Measurements from ENCODE around the gene CRYBA4.
A peak's percentile ranks its signal among the peaks of the same experiment; 100 is the strongest.

DNA sequence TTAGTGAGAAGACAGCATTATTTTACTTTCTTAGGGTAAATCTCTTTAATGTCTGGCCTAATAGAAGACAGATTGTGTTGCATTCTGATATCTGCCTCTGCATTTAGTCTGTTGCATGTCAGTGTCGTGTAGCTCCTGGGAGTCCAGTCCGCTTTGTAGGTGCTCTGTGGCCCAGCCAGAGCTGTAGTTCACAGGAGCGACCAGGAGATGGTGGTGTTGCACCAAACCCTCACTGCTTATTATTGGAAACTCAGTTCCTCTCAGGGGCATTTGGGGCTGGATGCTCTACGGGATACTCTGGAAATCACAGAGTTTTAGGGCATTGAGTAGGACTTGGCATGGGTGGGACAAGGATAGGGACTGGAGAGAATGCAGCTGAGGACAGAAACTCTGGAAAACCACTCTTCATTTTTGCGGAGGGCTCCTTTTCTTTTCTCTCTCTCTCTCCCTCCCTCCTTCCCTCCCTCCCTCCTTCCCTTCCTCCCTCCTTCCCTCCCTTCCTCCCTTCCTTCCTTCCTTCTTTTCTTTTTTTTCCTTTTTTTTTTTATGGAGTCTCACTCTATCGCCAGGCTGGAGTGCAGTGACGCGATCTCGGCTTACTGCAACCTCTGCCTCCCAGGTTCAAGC lies 57.4 kb downstream of the CRYBA4 start:
- TF ChIP-seq, protein P1, sequence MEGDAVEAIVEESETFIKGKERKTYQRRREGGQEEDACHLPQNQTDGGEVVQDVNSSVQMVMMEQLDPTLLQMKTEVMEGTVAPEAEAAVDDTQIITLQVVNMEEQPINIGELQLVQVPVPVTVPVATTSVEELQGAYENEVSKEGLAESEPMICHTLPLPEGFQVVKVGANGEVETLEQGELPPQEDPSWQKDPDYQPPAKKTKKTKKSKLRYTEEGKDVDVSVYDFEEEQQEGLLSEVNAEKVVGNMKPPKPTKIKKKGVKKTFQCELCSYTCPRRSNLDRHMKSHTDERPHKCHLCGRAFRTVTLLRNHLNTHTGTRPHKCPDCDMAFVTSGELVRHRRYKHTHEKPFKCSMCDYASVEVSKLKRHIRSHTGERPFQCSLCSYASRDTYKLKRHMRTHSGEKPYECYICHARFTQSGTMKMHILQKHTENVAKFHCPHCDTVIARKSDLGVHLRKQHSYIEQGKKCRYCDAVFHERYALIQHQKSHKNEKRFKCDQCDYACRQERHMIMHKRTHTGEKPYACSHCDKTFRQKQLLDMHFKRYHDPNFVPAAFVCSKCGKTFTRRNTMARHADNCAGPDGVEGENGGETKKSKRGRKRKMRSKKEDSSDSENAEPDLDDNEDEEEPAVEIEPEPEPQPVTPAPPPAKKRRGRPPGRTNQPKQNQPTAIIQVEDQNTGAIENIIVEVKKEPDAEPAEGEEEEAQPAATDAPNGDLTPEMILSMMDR (conservative IDR thresholded peaks at IDR 0.05), result peak; percentile 90
- TF ChIP-seq EZH2 (IDR thresholded peaks at IDR 0.05; ENCODE audit: low read depth), result no peak

Measured in PC-9 (cell line).